ES-I3 (cell line): ENCODE results near the gene DACT2.
A peak's percentile ranks its signal among the peaks of the same experiment; 100 is the strongest.

Experiments
- H3K36me3 ChIP-seq: 2 replicates; pipeline ENCODE4 v1.6.1; 2013; ENCODE audit warnings: mild to moderate bottlenecking, low read length, control low read depth, moderate library complexity; ENCODE audit not compliant: insufficient read depth
- H3K4me1 ChIP-seq: 2 replicates; pipeline ENCODE4 v1.6.1; 2013; ENCODE audit warnings: mild to moderate bottlenecking, control low read depth, low read length; ENCODE audit not compliant: insufficient read depth
- H3K9ac ChIP-seq: 2 replicates; pipeline ENCODE4 v1.6.1; 2013; ENCODE audit warnings: low read depth, mild to moderate bottlenecking, low read length, moderate library complexity
- H3K9me3 ChIP-seq: 2 replicates; pipeline ENCODE4 v1.6.1; 2013; ENCODE audit warnings: mild to moderate bottlenecking, low read length, moderate library complexity; ENCODE audit not compliant: control insufficient read depth, insufficient read depth

The DACT2 gene

GRCh38 chr6:168307015-168307694 lies 12.4 kb downstream of the DACT2 start:
- no peaks in the 10 kb centered on the region for H3K36me3 ChIP-seq
- peaks cover 5% of the 10 kb centered on the region; the same call in 1 of the 2 replicates for H3K4me1 ChIP-seq
- H3K9ac ChIP-seq: no peak overlapping the region
- no peaks in the 10 kb centered on the region for H3K9me3 ChIP-seq

- no peaks in the 10 kb centered on the region for H3K9me3 ChIP-seq
- no peak overlapping the region for H3K9ac ChIP-seq
- H3K4me1 ChIP-seq: peaks cover 11% of the 10 kb centered on the region; the same call in 1 of the 2 replicates
- no peaks in the 10 kb centered on the region for H3K36me3 ChIP-seq
Observed at GRCh38 chr6:168305863-168306262, 13.7 kb downstream of the DACT2 start.

- H3K9me3 ChIP-seq: no peaks in the 10 kb centered on the region
- H3K4me1 ChIP-seq: peaks cover 11% of the 10 kb centered on the region; the same call in 1 of the 2 replicates
- H3K9ac ChIP-seq: no peak overlapping the region
- H3K36me3 ChIP-seq: no peaks in the 10 kb centered on the region
Observed at GRCh38 chr6:168305096-168305749, 14.4 kb downstream of the DACT2 start.

GRCh38 chr6:168304752-168305015 lies 14.9 kb downstream of the DACT2 start:
- Histone ChIP-seq H3K36me3 (no peaks in the 10 kb centered on the region), H3K9ac (no peak overlapping the region), H3K9me3 (no peaks in the 10 kb centered on the region), H3K4me1 (peaks cover 11% of the 10 kb centered on the region; the same call in 1 of the 2 replicates)

GRCh38 chr6:168303982-168304751 lies 15.4 kb downstream of the DACT2 start:
- Histone ChIP-seq H3K36me3 (no peaks in the 10 kb centered on the region), H3K9ac (no peak overlapping the region), H3K9me3 (no peaks in the 10 kb centered on the region), H3K4me1 (peaks cover 11% of the 10 kb centered on the region; the same call in 1 of the 2 replicates)

GRCh38 chr6:168302534-168302933 lies 17.0 kb downstream of the DACT2 start:
- H3K9me3 ChIP-seq: no peaks in the 10 kb centered on the region
- H3K4me1 ChIP-seq: peaks cover 11% of the 10 kb centered on the region; the same call in 1 of the 2 replicates
- H3K9ac ChIP-seq: no peak overlapping the region
- no peaks in the 10 kb centered on the region for H3K36me3 ChIP-seq

- H3K9me3 ChIP-seq: no peaks in the 10 kb centered on the region
- H3K4me1 ChIP-seq: peaks cover 11% of the 10 kb centered on the region; the same call in 1 of the 2 replicates
- H3K9ac ChIP-seq: peak overlapping the region; percentile 12; the same call in 1 of the 2 replicates
- no peaks in the 10 kb centered on the region for H3K36me3 ChIP-seq
Observed at GRCh38 chr6:168301648-168302398, 17.8 kb downstream of the DACT2 start.

- Histone ChIP-seq H3K4me1 (peaks cover 11% of the 10 kb centered on the region; the same call in 1 of the 2 replicates), H3K36me3 (no peaks in the 10 kb centered on the region), H3K9me3 (no peaks in the 10 kb centered on the region), H3K9ac (no peak overlapping the region)
Observed at GRCh38 chr6:168300975-168301647, 18.5 kb downstream of the DACT2 start.

GRCh38 chr6:168299541-168300511 lies 19.8 kb downstream of the DACT2 start:
- Histone ChIP-seq H3K9ac (no peak overlapping the region), H3K36me3 (no peaks in the 10 kb centered on the region), H3K4me1 (peaks cover 9% of the 10 kb centered on the region; the same call in 1 of the 2 replicates), H3K9me3 (no peaks in the 10 kb centered on the region)

GRCh38 chr6:168297643-168298042 lies 21.9 kb downstream of the DACT2 start:
- Histone ChIP-seq H3K4me1 (peaks cover 9% of the 10 kb centered on the region; the same call in 1 of the 2 replicates), H3K9ac (no peak overlapping the region), H3K9me3 (no peaks in the 10 kb centered on the region), H3K36me3 (no peaks in the 10 kb centered on the region)

- no peaks in the 10 kb centered on the region for H3K4me1 ChIP-seq
- no peaks in the 10 kb centered on the region for H3K9me3 ChIP-seq
- H3K9ac ChIP-seq: no peak overlapping the region
- H3K36me3 ChIP-seq: no peaks in the 10 kb centered on the region
Observed at GRCh38 chr6:168294901-168295300, 24.7 kb downstream of the DACT2 start.

GRCh38 chr6:168293636-168294530 lies 25.7 kb downstream of the DACT2 start:
- no peaks in the 10 kb centered on the region for H3K9me3 ChIP-seq
- no peak overlapping the region for H3K9ac ChIP-seq
- no peaks in the 10 kb centered on the region for H3K4me1 ChIP-seq
- no peaks in the 10 kb centered on the region for H3K36me3 ChIP-seq
